Mesendoderm (in vitro differentiated cells): ENCODE data around the gene KCNIP2.

ENCODE experiments used
- DNase-seq: peaks from one replicate; pipeline ENCODE4 v3.0.0; 2013
- H2AK5ac ChIP-seq: 2 replicates; pipeline ENCODE4 v1.6.1; 2013; ENCODE audit warnings: low read length, inconsistent platforms
- H2BK120ac ChIP-seq: 2 replicates; pipeline ENCODE4 v1.6.1; 2013; ENCODE audit warnings: low read depth, mild to moderate bottlenecking, low read length, moderate library complexity, mixed read lengths
- H2BK15ac ChIP-seq: replicated peaks from 2 replicates; pipeline ENCODE4 v1.6.1; 2013; ENCODE audit warnings: low read depth, mild to moderate bottlenecking, moderate library complexity
- H2BK5ac ChIP-seq: 2 replicates; pipeline ENCODE4 v1.6.1; 2013; ENCODE audit warnings: low read length, inconsistent platforms
- H3K18ac ChIP-seq: 2 replicates; pipeline ENCODE4 v1.6.1; 2013; ENCODE audit warnings: mild to moderate bottlenecking, low read length, mixed read lengths
- H3K23ac ChIP-seq: one replicate; pipeline ENCODE4 v1.6.1; 2013; ENCODE audit warnings: low read length
- H3K27ac ChIP-seq: 2 replicates; pipeline ENCODE4 v1.5.1; 2013; ENCODE audit warnings: low read depth, mild to moderate bottlenecking, inconsistent platforms, low read length, moderate library complexity
- H3K27me3 ChIP-seq: 2 replicates; pipeline ENCODE4 v1.6.1; 2013; ENCODE audit warnings: low read length, control low read depth, mild to moderate bottlenecking, inconsistent platforms; ENCODE audit not compliant: insufficient read depth, poor library complexity
- H3K36me3 ChIP-seq: 2 replicates; pipeline ENCODE4 v1.6.1; 2013; ENCODE audit warnings: low read length, inconsistent platforms; ENCODE audit not compliant: control insufficient read depth, insufficient read depth
- H3K4ac ChIP-seq: one replicate; pipeline ENCODE4 v1.6.1; 2013; ENCODE audit warnings: low read depth, mild to moderate bottlenecking, low read length, moderate library complexity
- H3K4me1 ChIP-seq: 2 replicates; pipeline ENCODE4 v1.6.1; 2013; ENCODE audit warnings: low read depth, low read length, inconsistent platforms; ENCODE audit not compliant: control insufficient read depth
- H3K4me2 ChIP-seq: 2 replicates; pipeline ENCODE4 v1.6.1; 2013; ENCODE audit warnings: low read length
- H3K4me3 ChIP-seq: 2 replicates; pipeline ENCODE4 v1.5.1; 2013; ENCODE audit warnings: mild to moderate bottlenecking, low read length
- H3K56ac ChIP-seq: one replicate; pipeline ENCODE4 v1.6.1; 2013; ENCODE audit warnings: low read length
- H3K79me1 ChIP-seq: 2 replicates; pipeline ENCODE4 v1.6.1; 2013; ENCODE audit warnings: low read length, inconsistent platforms
- H3K79me2 ChIP-seq: 2 replicates; pipeline ENCODE4 v1.6.1; 2013; ENCODE audit warnings: mild to moderate bottlenecking, low read length; ENCODE audit not compliant: control insufficient read depth, insufficient read depth
- H3K9ac ChIP-seq: 2 replicates; pipeline ENCODE4 v1.6.1; 2013; ENCODE audit warnings: low read length, inconsistent platforms
- H4K5ac ChIP-seq: one replicate; pipeline ENCODE4 v1.6.1; 2013; ENCODE audit warnings: low read length
- H4K8ac ChIP-seq: one replicate; pipeline ENCODE4 v1.6.1; 2013; ENCODE audit warnings: low read depth, mild to moderate bottlenecking, control low read depth, low read length, moderate library complexity
- WGBS: extraction: QIAGEN DNeasy Blood & Tissue Kit; methylation state at CpG from one replicate; pipeline ENCODE4 v1.1.7; 2013; ENCODE audit warnings: low lambda C conversion rate, missing lambda C conversion rate; ENCODE audit not compliant: insufficient coverage; ENCODE audit errors: extremely low coverage; 5-methylcytosine and 5-hydroxymethylcytosine counted together

The KCNIP2 gene

GRCh38 chr10:101827919-101828600 is 15.5 kb downstream of the KCNIP2 start:
- H3K4me2 ChIP-seq: no peak overlapping the region
- H3K4me3 ChIP-seq: no peak overlapping the region
- H3K23ac ChIP-seq: no peak overlapping the region
- H4K5ac ChIP-seq: no peak overlapping the region
- no peaks in the 10 kb centered on the region for H3K27me3 ChIP-seq
- H3K18ac ChIP-seq: no peak overlapping the region
- no peak overlapping the region for H3K4ac ChIP-seq
- peaks cover 6% of the 10 kb centered on the region for H3K4me1 ChIP-seq
- no peak overlapping the region for H2AK5ac ChIP-seq
- no peak overlapping the region for H2BK5ac ChIP-seq
- no peaks in the 10 kb centered on the region for H3K79me1 ChIP-seq
- H3K79me2 ChIP-seq: no peaks in the 10 kb centered on the region
- no peak overlapping the region for H3K56ac ChIP-seq
- no peak overlapping the region for H4K8ac ChIP-seq
- H2BK120ac ChIP-seq: no peak overlapping the region
- no CpG with 5 or more reads among the region's 10 CpGs for WGBS
- no peak overlapping the region for H2BK15ac ChIP-seq
- no peaks in the 10 kb centered on the region for H3K36me3 ChIP-seq
- DNase-seq: no peak
- no peak overlapping the region for H3K9ac ChIP-seq
- no peak overlapping the region for H3K27ac ChIP-seq

GRCh38 chr10:101826852-101827434 is 16.7 kb downstream of the KCNIP2 start:
- Histone ChIP-seq H3K27ac (no peak overlapping the region), H2BK120ac (no peak overlapping the region), H3K4me3 (no peak overlapping the region), H3K27me3 (no peaks in the 10 kb centered on the region), H3K79me2 (no peaks in the 10 kb centered on the region), H3K18ac (no peak overlapping the region), H2BK5ac (no peak overlapping the region), H3K9ac (no peak overlapping the region), H3K4me2 (no peak overlapping the region), H4K8ac (no peak overlapping the region), H2BK15ac (no peak overlapping the region), H3K56ac (no peak overlapping the region), H3K23ac (no peak overlapping the region), H3K79me1 (no peaks in the 10 kb centered on the region), H2AK5ac (no peak overlapping the region), H3K4me1 (peaks cover 6% of the 10 kb centered on the region), H4K5ac (no peak overlapping the region), H3K4ac (no peak overlapping the region), H3K36me3 (no peaks in the 10 kb centered on the region)
- DNase-seq: no peak
- no CpG with 5 or more reads among the region's 5 CpGs for WGBS

GRCh38 chr10:101824736-101825135 is 18.9 kb downstream of the KCNIP2 start:
- DNase-seq: no peak
- no CpG with 5 or more reads among the region's 2 CpGs for WGBS

GRCh38 chr10:101818872-101819633 is 24.5 kb downstream of the KCNIP2 start:
- peak overlapping the region; percentile 7 for H2BK5ac ChIP-seq
- H4K5ac ChIP-seq: peak overlapping the region; percentile 5
- peak overlapping the region; percentile 68 for H3K4me2 ChIP-seq
- H3K79me2 ChIP-seq: peaks cover 39% of the 10 kb centered on the region
- no peak overlapping the region for H2AK5ac ChIP-seq
- no peak overlapping the region for H3K27ac ChIP-seq
- no peak overlapping the region for H2BK120ac ChIP-seq
- DNase-seq: no peak
- H3K27me3 ChIP-seq: no peaks in the 10 kb centered on the region
- no peak overlapping the region for H2BK15ac ChIP-seq
- no peak overlapping the region for H3K23ac ChIP-seq
- peak overlapping the region; percentile 41 for H3K4me3 ChIP-seq
- no peaks in the 10 kb centered on the region for H3K36me3 ChIP-seq
- peaks cover 3% of the 10 kb centered on the region for H3K4me1 ChIP-seq
- H3K9ac ChIP-seq: peak overlapping the region; percentile 57
- peak overlapping the region; percentile 86 for H3K56ac ChIP-seq
- no peak overlapping the region for H3K18ac ChIP-seq
- no CpG with 5 or more reads among the region's 14 CpGs for WGBS
- no peak overlapping the region for H4K8ac ChIP-seq
- H3K79me1 ChIP-seq: peaks cover 2% of the 10 kb centered on the region
- no peak overlapping the region for H3K4ac ChIP-seq

More at GRCh38 chr10:101824736-101825135, 18.9 kb downstream of the KCNIP2 start:
- no peak overlapping the region for H3K4me3 ChIP-seq
- H3K27ac ChIP-seq: no peak overlapping the region
- no peak overlapping the region for H2BK5ac ChIP-seq
- no peak overlapping the region for H3K4me2 ChIP-seq
- no peak overlapping the region for H3K4ac ChIP-seq
- no peaks in the 10 kb centered on the region for H3K79me2 ChIP-seq
- H2AK5ac ChIP-seq: no peak overlapping the region
- H3K36me3 ChIP-seq: no peaks in the 10 kb centered on the region
- no peak overlapping the region for H2BK15ac ChIP-seq
- H3K56ac ChIP-seq: no peak overlapping the region
- H3K4me1 ChIP-seq: no peaks in the 10 kb centered on the region
- H3K23ac ChIP-seq: no peak overlapping the region
- H3K27me3 ChIP-seq: no peaks in the 10 kb centered on the region
- H3K9ac ChIP-seq: no peak overlapping the region
- H2BK120ac ChIP-seq: no peak overlapping the region
- no peaks in the 10 kb centered on the region for H3K79me1 ChIP-seq
- H3K18ac ChIP-seq: no peak overlapping the region
- H4K8ac ChIP-seq: no peak overlapping the region
- H4K5ac ChIP-seq: no peak overlapping the region

GRCh38 chr10:101818119-101818871 is 25.3 kb downstream of the KCNIP2 start, which contains the start of gene OGA:
Gene OGA (minus strand): TSS chr10:101818444. CDS start chr10:101818022, 422 bp downstream.
- Histone ChIP-seq H3K9ac (peak within 1 kb of the TSS; percentile 91), H2BK5ac (peak within 1 kb of the TSS; percentile 72), H4K5ac (peak within 1 kb of the TSS; percentile 5), H3K23ac (no peak within 1 kb of the TSS), H2BK15ac (no peak within 1 kb of the TSS), H3K79me2 (peaks cover 42% of the 10 kb centered on the region), H3K27ac (peak within 1 kb of the TSS; percentile 93), H3K27me3 (no peaks in the 10 kb centered on the region), H2AK5ac (no peak within 1 kb of the TSS), H3K18ac (peak within 1 kb of the TSS; percentile 84), H4K8ac (no peak within 1 kb of the TSS), H2BK120ac (peak within 1 kb of the TSS; percentile 8), H3K36me3 (no peaks in the 10 kb centered on the region), H3K4me2 (peak within 1 kb of the TSS; percentile 92), H3K4me1 (peaks cover 3% of the 10 kb centered on the region), H3K4me3 (peak within 1 kb of the TSS; percentile 96), H3K4ac (peak within 1 kb of the TSS; percentile 93), H3K56ac (peak within 1 kb of the TSS; percentile 95), H3K79me1 (peaks cover 2% of the 10 kb centered on the region)
- WGBS: no CpG with 5 or more reads among the region's 47 CpGs
- DNase-seq: peak; percentile 100
